ENCODE data around the gene UROC1. TPM values are rescaled to one million over a fixed set of nuclear protein-coding genes. Genes with fewer than 3 reads are reported as not detected.

Gene UROC1
- total RNA-seq, 2 experiments from 2014 or later: 0.09 TPM; not detected in 1

DNA sequence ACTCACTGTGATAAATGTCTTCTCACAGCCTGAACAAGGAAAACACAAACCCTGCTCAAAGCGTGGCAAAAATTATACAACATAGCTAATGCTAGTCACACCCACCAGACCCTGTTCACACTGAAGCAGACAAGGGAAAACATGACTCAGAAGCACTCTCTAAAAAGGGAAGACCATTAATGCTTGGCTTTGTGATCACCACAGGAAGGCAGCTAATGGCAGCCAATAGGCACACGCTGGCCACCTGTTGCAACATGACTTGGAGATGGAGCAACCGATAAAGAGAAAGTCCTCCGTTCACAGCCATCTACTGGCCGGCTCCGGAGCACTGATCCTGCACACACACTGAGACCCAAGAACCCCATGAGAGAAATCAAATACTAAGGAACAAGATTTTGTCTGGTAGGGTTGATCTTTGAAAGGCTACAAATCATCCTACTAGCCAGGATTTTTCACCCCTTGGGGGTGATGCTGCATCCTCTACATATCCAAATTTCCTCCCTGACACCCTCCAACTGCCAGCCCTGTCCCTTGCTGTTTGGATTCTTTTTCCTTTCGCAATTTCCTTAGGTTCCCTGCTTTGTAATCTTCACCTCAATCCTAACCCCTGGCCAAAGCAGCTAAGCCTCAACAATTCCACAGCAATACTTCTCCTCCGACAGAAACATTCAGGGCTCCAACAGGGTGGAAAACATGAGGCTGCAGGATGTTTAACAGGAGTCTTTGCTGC is 45.1 kb downstream of the UROC1 start:
- no peak for TF ChIP-seq EZH2phosphoT487 (IDR thresholded peaks at IDR 0.05; ENCODE audit: borderline replicate concordance, low read depth, low read length)
- TF ChIP-seq, protein P1, sequence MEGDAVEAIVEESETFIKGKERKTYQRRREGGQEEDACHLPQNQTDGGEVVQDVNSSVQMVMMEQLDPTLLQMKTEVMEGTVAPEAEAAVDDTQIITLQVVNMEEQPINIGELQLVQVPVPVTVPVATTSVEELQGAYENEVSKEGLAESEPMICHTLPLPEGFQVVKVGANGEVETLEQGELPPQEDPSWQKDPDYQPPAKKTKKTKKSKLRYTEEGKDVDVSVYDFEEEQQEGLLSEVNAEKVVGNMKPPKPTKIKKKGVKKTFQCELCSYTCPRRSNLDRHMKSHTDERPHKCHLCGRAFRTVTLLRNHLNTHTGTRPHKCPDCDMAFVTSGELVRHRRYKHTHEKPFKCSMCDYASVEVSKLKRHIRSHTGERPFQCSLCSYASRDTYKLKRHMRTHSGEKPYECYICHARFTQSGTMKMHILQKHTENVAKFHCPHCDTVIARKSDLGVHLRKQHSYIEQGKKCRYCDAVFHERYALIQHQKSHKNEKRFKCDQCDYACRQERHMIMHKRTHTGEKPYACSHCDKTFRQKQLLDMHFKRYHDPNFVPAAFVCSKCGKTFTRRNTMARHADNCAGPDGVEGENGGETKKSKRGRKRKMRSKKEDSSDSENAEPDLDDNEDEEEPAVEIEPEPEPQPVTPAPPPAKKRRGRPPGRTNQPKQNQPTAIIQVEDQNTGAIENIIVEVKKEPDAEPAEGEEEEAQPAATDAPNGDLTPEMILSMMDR (conservative IDR thresholded peaks at IDR 0.05; ENCODE audit: low read length): no peak
- H3K79me2 ChIP-seq (ENCODE audit: insufficient read depth, low read depth, low read length): peaks cover 29% of the 10 kb centered on the region
- no peaks in the 10 kb centered on the region for H3K9me3 ChIP-seq (ENCODE audit: low read length)
- H3K36me3 ChIP-seq (ENCODE audit: insufficient read depth, low read length): peaks cover 55% of the 10 kb centered on the region
- H3K9me2 ChIP-seq (ENCODE audit: insufficient read depth, low read length): no peaks in the 10 kb centered on the region
- peak; percentile 15 for DNase-seq (ENCODE audit: low spot score)
- H3K4me1 ChIP-seq (ENCODE audit: insufficient read depth, low read length, poor library complexity, severe bottlenecking): peaks cover 35% of the 10 kb centered on the region
- ChIA-PET CTCF (ENCODE audit: unreplicated experiment) (no interaction called here), POLR2A (no interaction called here)
- BruUV-seq (replicated peaks): no TSS peak
- H2AFZ ChIP-seq (ENCODE audit: low read length): no peak overlapping the region
- intact Hi-C loops (cut with micrococcal nuclease; ENCODE audit: unreplicated experiment): loop anchor here (10.0 kb wide), 1 partner anchor 188 kb away; no protein-coding TSS in a partner anchor
- no peak overlapping the region for H3K27ac ChIP-seq (ENCODE audit: low read depth, low read length, poor library complexity, severe bottlenecking)
- H4K20me1 ChIP-seq (ENCODE audit: insufficient read depth, low read length): peaks cover 15% of the 10 kb centered on the region; the same call in 1 of the 2 replicates
- H3K4me2 ChIP-seq (ENCODE audit: low read length): peak overlapping the region; percentile 85
- H3K4me3 ChIP-seq (ENCODE audit: low read depth, low read length, poor library complexity, severe bottlenecking): peak overlapping the region; percentile 76

DNA sequence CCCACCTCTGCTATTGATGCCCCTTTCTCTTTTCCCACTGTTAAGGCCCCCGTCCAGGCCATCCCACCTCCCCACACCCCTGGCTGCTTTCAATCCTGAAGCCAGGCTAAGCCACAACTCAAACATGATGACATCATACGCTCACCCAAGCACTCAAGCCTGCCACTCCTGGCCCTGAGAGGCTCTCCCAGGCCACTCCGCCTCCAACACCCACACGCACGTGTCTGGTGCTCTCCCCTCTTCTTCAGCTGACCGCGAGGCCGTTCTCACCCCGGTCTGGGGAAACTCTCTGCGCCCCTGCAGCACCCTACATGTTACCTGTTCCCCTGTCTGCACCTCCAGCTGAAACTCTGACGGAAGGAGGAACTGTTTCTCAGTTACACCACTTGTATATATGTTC is 48.1 kb downstream of the UROC1 start:
- DNase-seq (ENCODE audit: low spot score): no peak
- CTCF ChIA-PET (ENCODE audit: unreplicated experiment): no interaction called here
- H3K36me3 ChIP-seq (ENCODE audit: insufficient read depth, low read length): peaks cover 85% of the 10 kb centered on the region
- H3K4me2 ChIP-seq (ENCODE audit: low read length): no peak overlapping the region
- no TSS peak for BruUV-seq (replicated peaks)
- no peak overlapping the region for H2AFZ ChIP-seq (ENCODE audit: low read length)
- H3K4me3 ChIP-seq (ENCODE audit: low read depth, low read length, poor library complexity, severe bottlenecking): no peak overlapping the region
- H3K9me2 ChIP-seq (ENCODE audit: insufficient read depth, low read length): no peaks in the 10 kb centered on the region
- intact Hi-C loops (cut with micrococcal nuclease; ENCODE audit: unreplicated experiment): no loop called here
- H3K4me1 ChIP-seq (ENCODE audit: insufficient read depth, low read length, poor library complexity, severe bottlenecking): peaks cover 26% of the 10 kb centered on the region
- peaks cover 12% of the 10 kb centered on the region; the same call in 1 of the 2 replicates for H4K20me1 ChIP-seq (ENCODE audit: insufficient read depth, low read length)
- TF ChIP-seq EZH2phosphoT487 (IDR thresholded peaks at IDR 0.05; ENCODE audit: borderline replicate concordance, low read depth, low read length): no peak
- TF ChIP-seq, protein P1 (conservative IDR thresholded peaks at IDR 0.05; ENCODE audit: low read length): no peak
- H3K79me2 ChIP-seq (ENCODE audit: insufficient read depth, low read depth, low read length): peaks cover 24% of the 10 kb centered on the region
- POLR2A ChIA-PET: interaction anchor here (0.6 kb wide), 1 partner anchor 162 kb away, joined by 4 read pairs; no protein-coding TSS in a partner anchor
- no peak overlapping the region for H3K27ac ChIP-seq (ENCODE audit: low read depth, low read length, poor library complexity, severe bottlenecking)
- no peaks in the 10 kb centered on the region for H3K9me3 ChIP-seq (ENCODE audit: low read length)

All from OCI-LY7 (cell line).